ENCODE results near the gene TSR3.

TSR3 gene

GRCh38 chr16:1345087-1345486, 6.6 kb downstream of the TSR3 start:
- H3K4me3 ChIP-seq (ENCODE audit: low read length) = no peak overlapping the region
- 0 out of 2 replicates have a peak, but pooled peaks cover 5% of the 10 kb centered on the region for H3K4me1 ChIP-seq (ENCODE audit: control insufficient read depth, insufficient read depth, low read length)
- DNase-seq (ENCODE audit: low read depth, low spot score) = no peak
- H3K36me3 ChIP-seq (ENCODE audit: control insufficient read depth, insufficient read depth, low read length) = peaks cover 12% of the 10 kb centered on the region
- no peaks in the 10 kb centered on the region for H3K9me3 ChIP-seq (ENCODE audit: control insufficient read depth, insufficient read depth, low read length)
- no peaks in the 10 kb centered on the region for H3K27me3 ChIP-seq (ENCODE audit: control insufficient read depth, insufficient read depth, low read length)
- H3K27ac ChIP-seq (ENCODE audit: low read length) = no peak overlapping the region
- no CpG with 5 or more reads among the region's 11 CpGs for WGBS (ENCODE audit: insufficient coverage, insufficient read length)

- H3K27ac ChIP-seq (ENCODE audit: low read length) = no peak overlapping the region
- peaks cover 12% of the 10 kb centered on the region for H3K36me3 ChIP-seq (ENCODE audit: control insufficient read depth, insufficient read depth, low read length)
- no peak for DNase-seq (ENCODE audit: low read depth, low spot score)
- H3K4me1 ChIP-seq (ENCODE audit: control insufficient read depth, insufficient read depth, low read length) = 0 out of 2 replicates have a peak, but pooled peaks cover 5% of the 10 kb centered on the region
- no peaks in the 10 kb centered on the region for H3K9me3 ChIP-seq (ENCODE audit: control insufficient read depth, insufficient read depth, low read length)
- H3K4me3 ChIP-seq (ENCODE audit: low read length) = no peak overlapping the region
- no CpG with 5 or more reads among the region's 14 CpGs for WGBS (ENCODE audit: insufficient coverage, insufficient read length)
- H3K27me3 ChIP-seq (ENCODE audit: control insufficient read depth, insufficient read depth, low read length) = no peaks in the 10 kb centered on the region
These were observed 7.2 kb downstream of the TSR3 start for GRCh38 chr16:1344499-1344898.

GRCh38 chr16:1343428-1344242, 8.0 kb downstream of the TSR3 start:
- H3K27ac ChIP-seq (ENCODE audit: low read length) = no peak overlapping the region
- no peaks in the 10 kb centered on the region for H3K27me3 ChIP-seq (ENCODE audit: control insufficient read depth, insufficient read depth, low read length)
- peak overlapping the region; percentile 17; the same call in 1 of the 2 replicates for H3K4me3 ChIP-seq (ENCODE audit: low read length)
- H3K9me3 ChIP-seq (ENCODE audit: control insufficient read depth, insufficient read depth, low read length) = no peaks in the 10 kb centered on the region
- H3K4me1 ChIP-seq (ENCODE audit: control insufficient read depth, insufficient read depth, low read length) = 0 out of 2 replicates have a peak, but pooled peaks cover 5% of the 10 kb centered on the region
- H3K36me3 ChIP-seq (ENCODE audit: control insufficient read depth, insufficient read depth, low read length) = peaks cover 5% of the 10 kb centered on the region
- no CpG with 5 or more reads among the region's 44 CpGs for WGBS (ENCODE audit: insufficient coverage, insufficient read length)
- no peak for DNase-seq (ENCODE audit: low read depth, low spot score)

- Histone ChIP-seq H3K36me3 (ENCODE audit: control insufficient read depth, insufficient read depth, low read length) (0 out of 2 replicates have a peak, but pooled peaks cover 2% of the 10 kb centered on the region), H3K9me3 (ENCODE audit: control insufficient read depth, insufficient read depth, low read length) (no peaks in the 10 kb centered on the region), H3K27me3 (ENCODE audit: control insufficient read depth, insufficient read depth, low read length) (no peaks in the 10 kb centered on the region), H3K27ac (ENCODE audit: low read length) (no peak overlapping the region), H3K4me3 (ENCODE audit: low read length) (peak overlapping the region; percentile 17; the same call in 1 of the 2 replicates), H3K4me1 (ENCODE audit: control insufficient read depth, insufficient read depth, low read length) (0 out of 2 replicates have a peak, but pooled peaks cover 5% of the 10 kb centered on the region)
- no CpG with 5 or more reads among the region's 49 CpGs for WGBS (ENCODE audit: insufficient coverage, insufficient read length)
- peak; percentile 82 for DNase-seq (ENCODE audit: low read depth, low spot score)
These were observed 8.9 kb downstream of the TSR3 start for GRCh38 chr16:1342526-1343427.

- no peaks in the 10 kb centered on the region for H3K27me3 ChIP-seq (ENCODE audit: control insufficient read depth, insufficient read depth, low read length)
- DNase-seq (ENCODE audit: low read depth, low spot score) = no peak
- H3K36me3 ChIP-seq (ENCODE audit: control insufficient read depth, insufficient read depth, low read length) = no peaks in the 10 kb centered on the region
- 0 out of 2 replicates have a peak, but pooled peaks cover 5% of the 10 kb centered on the region for H3K4me1 ChIP-seq (ENCODE audit: control insufficient read depth, insufficient read depth, low read length)
- H3K9me3 ChIP-seq (ENCODE audit: control insufficient read depth, insufficient read depth, low read length) = no peaks in the 10 kb centered on the region
- no CpG with 5 or more reads among the region's 39 CpGs for WGBS (ENCODE audit: insufficient coverage, insufficient read length)
- H3K27ac ChIP-seq (ENCODE audit: low read length) = no peak overlapping the region
- no peak overlapping the region for H3K4me3 ChIP-seq (ENCODE audit: low read length)
These were observed 9.9 kb downstream of the TSR3 start for GRCh38 chr16:1341495-1342420.

GRCh38 chr16:1340730-1341494, 10.8 kb downstream of the TSR3 start:
- H3K27me3 ChIP-seq (ENCODE audit: control insufficient read depth, insufficient read depth, low read length) = no peaks in the 10 kb centered on the region

GRCh38 chr16:1338855-1339675, 12.6 kb downstream of the TSR3 start:
- Histone ChIP-seq H3K4me1 (ENCODE audit: control insufficient read depth, insufficient read depth, low read length) (peaks cover 7% of the 10 kb centered on the region; the same call in 1 of the 2 replicates), H3K9me3 (ENCODE audit: control insufficient read depth, insufficient read depth, low read length) (no peaks in the 10 kb centered on the region), H3K4me3 (ENCODE audit: low read length) (no peak overlapping the region), H3K27me3 (ENCODE audit: control insufficient read depth, insufficient read depth, low read length) (peaks cover 10% of the 10 kb centered on the region; the same call in 1 of the 2 replicates), H3K36me3 (ENCODE audit: control insufficient read depth, insufficient read depth, low read length) (no peaks in the 10 kb centered on the region), H3K27ac (ENCODE audit: low read length) (no peak overlapping the region)
- no peak for DNase-seq (ENCODE audit: low read depth, low spot score)
- no CpG with 5 or more reads among the region's 31 CpGs for WGBS (ENCODE audit: insufficient coverage, insufficient read length)

More at GRCh38 chr16:1340730-1341494, 10.8 kb downstream of the TSR3 start:
- 0 out of 2 replicates have a peak, but pooled peaks cover 5% of the 10 kb centered on the region for H3K4me1 ChIP-seq (ENCODE audit: control insufficient read depth, insufficient read depth, low read length)
- no peak for DNase-seq (ENCODE audit: low read depth, low spot score)
- H3K9me3 ChIP-seq (ENCODE audit: control insufficient read depth, insufficient read depth, low read length) = no peaks in the 10 kb centered on the region
- H3K36me3 ChIP-seq (ENCODE audit: control insufficient read depth, insufficient read depth, low read length) = no peaks in the 10 kb centered on the region
- whole genome bisulfite sequencing (ENCODE audit: insufficient coverage, insufficient read length) = no CpG with 5 or more reads among the region's 36 CpGs
- no peak overlapping the region for H3K27ac ChIP-seq (ENCODE audit: low read length)
- H3K4me3 ChIP-seq (ENCODE audit: low read length) = no peak overlapping the region

- DNase-seq (ENCODE audit: low read depth, low spot score) = no peak
- WGBS (ENCODE audit: insufficient coverage, insufficient read length) = no CpG with 5 or more reads among the region's 30 CpGs
These were observed 13.5 kb downstream of the TSR3 start for GRCh38 chr16:1338119-1338730.

More at GRCh38 chr16:1338119-1338730, 13.5 kb downstream of the TSR3 start:
- Histone ChIP-seq H3K36me3 (ENCODE audit: control insufficient read depth, insufficient read depth, low read length) (no peaks in the 10 kb centered on the region), H3K27me3 (ENCODE audit: control insufficient read depth, insufficient read depth, low read length) (peaks cover 13% of the 10 kb centered on the region; the same call in 1 of the 2 replicates), H3K27ac (ENCODE audit: low read length) (no peak overlapping the region), H3K4me3 (ENCODE audit: low read length) (no peak overlapping the region), H3K9me3 (ENCODE audit: control insufficient read depth, insufficient read depth, low read length) (no peaks in the 10 kb centered on the region), H3K4me1 (ENCODE audit: control insufficient read depth, insufficient read depth, low read length) (peaks cover 6% of the 10 kb centered on the region; the same call in 1 of the 2 replicates)
